GM12872 (cell line): ENCODE measurements around the gene UHRF2.

ENCODE experiments used
- TF ChIP-seq, protein P1 (sequence below): IDR thresholded peaks from 3 replicates; pipeline ENCODE4 v1.5.1; 2011; ENCODE audit warnings: low read depth, mild to moderate bottlenecking, low read length, moderate library complexity; ENCODE audit not compliant: insufficient read depth

Gene UHRF2, protein sequence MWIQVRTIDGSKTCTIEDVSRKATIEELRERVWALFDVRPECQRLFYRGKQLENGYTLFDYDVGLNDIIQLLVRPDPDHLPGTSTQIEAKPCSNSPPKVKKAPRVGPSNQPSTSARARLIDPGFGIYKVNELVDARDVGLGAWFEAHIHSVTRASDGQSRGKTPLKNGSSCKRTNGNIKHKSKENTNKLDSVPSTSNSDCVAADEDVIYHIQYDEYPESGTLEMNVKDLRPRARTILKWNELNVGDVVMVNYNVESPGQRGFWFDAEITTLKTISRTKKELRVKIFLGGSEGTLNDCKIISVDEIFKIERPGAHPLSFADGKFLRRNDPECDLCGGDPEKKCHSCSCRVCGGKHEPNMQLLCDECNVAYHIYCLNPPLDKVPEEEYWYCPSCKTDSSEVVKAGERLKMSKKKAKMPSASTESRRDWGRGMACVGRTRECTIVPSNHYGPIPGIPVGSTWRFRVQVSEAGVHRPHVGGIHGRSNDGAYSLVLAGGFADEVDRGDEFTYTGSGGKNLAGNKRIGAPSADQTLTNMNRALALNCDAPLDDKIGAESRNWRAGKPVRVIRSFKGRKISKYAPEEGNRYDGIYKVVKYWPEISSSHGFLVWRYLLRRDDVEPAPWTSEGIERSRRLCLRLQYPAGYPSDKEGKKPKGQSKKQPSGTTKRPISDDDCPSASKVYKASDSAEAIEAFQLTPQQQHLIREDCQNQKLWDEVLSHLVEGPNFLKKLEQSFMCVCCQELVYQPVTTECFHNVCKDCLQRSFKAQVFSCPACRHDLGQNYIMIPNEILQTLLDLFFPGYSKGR

DNA sequence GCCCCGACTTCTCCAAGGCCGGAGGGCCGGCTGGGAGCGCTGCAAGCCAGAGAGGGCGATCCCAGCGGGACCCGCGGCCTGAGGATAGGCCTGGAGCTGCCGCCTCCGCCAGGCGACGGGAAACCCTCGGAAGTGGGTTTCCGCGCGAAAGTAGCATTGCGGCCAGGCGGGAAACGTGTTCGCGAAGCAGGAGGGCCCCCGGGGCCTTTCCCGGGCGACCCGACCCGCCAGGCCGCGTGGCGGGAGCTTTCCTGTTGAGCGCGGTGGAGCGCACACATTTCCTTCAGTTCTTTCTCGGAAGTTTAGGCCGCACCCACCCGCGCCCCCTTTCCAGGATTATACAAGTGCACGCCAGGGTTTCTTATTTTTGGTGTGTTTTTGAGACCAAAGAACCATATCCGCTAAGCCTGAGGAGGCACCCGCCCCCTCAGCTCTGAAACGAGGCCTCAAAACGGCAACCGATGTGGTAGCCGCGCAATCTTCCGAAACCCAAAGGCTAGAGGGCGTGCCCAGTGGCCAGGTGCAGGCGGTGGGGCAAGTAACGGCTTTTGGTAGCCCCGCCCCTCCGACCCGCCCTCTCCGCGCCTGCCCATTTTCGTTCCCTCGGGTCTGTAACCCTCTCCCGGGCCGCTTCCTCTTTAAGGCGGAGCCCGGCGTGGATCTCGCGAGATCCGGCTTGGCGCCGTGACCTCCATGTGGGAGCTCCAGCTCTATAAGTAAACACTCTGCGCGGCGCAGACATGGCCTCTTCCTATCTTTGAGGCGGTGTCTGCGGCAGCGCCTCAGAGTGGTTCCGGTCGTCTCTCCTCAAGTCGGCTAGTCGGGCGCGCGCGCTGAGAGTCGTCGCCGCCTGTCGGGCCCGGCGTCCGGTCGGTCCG, at the start of gene UHRF2:
Gene UHRF2, plus strand, starts transcription at position 713 of the 878 bp plus-strand sequence. CDS start 292 bp downstream, outside the sequence.
- TF ChIP-seq, protein P1, sequence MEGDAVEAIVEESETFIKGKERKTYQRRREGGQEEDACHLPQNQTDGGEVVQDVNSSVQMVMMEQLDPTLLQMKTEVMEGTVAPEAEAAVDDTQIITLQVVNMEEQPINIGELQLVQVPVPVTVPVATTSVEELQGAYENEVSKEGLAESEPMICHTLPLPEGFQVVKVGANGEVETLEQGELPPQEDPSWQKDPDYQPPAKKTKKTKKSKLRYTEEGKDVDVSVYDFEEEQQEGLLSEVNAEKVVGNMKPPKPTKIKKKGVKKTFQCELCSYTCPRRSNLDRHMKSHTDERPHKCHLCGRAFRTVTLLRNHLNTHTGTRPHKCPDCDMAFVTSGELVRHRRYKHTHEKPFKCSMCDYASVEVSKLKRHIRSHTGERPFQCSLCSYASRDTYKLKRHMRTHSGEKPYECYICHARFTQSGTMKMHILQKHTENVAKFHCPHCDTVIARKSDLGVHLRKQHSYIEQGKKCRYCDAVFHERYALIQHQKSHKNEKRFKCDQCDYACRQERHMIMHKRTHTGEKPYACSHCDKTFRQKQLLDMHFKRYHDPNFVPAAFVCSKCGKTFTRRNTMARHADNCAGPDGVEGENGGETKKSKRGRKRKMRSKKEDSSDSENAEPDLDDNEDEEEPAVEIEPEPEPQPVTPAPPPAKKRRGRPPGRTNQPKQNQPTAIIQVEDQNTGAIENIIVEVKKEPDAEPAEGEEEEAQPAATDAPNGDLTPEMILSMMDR = no peak

DNA sequence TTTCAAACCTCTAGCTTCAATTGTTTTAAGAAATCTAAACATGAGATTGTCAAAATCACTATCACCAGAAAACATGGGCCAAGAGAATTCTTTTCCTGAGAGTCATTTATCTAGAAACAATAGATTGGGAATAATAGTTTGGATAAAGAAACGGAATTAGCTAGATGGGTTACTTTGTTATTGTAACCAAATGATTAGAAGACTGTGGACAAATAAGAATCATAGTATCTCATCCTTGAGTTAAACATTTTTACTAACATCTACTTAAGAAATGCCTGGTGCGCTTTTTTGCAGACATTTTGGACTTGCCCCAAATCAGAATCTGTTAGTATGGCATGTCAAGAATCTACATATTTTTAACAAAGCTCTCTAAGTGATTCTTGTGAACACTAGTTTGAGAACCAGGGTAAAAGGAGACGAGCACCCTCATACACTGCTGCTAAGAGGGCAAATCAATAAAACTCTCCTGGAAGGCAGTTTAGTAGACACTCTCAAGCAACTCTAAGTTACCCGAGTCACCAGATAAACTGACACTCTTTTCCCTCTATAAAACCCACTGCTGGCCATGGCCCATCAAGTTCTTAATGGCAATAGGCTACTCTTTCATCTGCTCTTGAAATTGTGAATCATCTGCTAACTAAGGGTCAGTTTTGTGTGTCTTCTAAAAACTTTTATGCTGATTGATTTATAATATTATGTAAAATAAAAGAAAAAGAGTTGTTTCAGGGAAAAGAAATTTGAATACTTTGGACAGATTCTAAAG, 45.7 kb upstream of the UHRF2 start:
- TF ChIP-seq, protein P1 = no peak

DNA sequence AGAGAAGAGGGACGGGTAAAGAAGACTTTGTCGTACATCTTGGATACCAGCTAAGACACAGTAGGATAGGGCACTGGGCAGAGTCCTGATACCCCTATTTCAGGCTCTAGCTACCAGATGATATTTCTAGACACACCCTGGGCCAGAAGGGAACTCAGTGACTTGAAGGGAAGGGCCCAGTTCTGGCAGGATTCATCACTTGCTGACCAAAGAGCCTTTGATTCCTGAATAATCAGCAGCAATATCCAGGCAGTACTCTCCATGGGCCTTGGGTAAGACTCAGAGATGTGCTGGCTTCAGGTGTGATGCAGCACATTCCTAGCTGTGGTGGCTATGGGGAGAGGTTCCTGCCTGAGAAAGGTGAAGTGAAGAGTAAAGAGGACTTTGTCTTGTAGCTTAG, 44.2 kb upstream of the UHRF2 start:
- TF ChIP-seq, protein P1 = no peak

DNA sequence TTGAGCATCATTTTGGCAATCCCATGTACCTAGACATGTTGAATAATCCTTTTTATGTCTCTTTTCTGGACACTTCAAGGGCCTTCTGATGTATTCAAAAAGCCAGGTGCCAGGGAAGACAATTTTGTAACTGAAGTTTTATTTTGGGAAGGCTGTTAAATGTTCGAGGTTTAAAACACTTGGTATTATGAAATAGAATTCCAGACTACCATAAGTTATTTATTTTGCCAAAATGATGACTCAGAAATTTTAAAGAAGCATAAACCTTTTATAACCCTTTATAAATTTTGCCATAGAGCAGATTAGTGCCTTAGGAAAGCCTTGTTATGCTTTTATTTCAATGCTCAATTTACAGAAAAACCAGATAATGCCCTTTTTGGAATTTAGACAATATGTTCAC, 30.3 kb upstream of the UHRF2 start:
- TF ChIP-seq, protein P1 = no peak

DNA sequence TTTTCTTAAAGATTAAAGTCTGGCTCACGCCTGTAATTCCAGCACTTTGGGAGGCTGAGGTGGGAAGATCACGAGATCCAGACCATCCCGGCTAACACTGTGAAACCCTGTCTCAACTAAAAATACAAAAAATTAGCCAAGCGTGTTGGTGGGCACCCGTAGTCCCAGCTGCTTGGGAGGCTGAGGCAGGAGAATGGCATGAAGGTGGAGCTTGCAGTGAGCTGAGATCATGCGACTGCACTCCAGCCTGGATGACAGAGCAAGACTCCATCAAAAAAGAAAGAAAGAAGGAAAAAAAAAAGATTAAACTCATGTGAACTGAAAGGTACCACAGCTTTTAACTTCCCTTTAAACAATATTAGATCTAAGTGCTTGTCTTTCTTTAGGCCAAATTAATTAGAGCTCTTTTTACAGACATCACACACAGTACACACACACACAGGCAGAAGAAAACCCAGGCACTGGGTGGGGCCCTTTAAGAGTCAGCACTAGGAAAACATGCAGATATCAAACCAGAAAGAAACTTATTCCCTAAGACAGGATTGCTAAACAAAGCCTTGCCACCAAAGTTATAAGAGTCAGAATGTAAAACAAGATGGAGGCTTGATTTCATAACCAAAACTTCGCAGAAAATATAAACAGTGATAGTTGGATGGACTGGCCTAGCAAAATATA, 29.3 kb upstream of the UHRF2 start:
- TF ChIP-seq, protein P1 = no peak

DNA sequence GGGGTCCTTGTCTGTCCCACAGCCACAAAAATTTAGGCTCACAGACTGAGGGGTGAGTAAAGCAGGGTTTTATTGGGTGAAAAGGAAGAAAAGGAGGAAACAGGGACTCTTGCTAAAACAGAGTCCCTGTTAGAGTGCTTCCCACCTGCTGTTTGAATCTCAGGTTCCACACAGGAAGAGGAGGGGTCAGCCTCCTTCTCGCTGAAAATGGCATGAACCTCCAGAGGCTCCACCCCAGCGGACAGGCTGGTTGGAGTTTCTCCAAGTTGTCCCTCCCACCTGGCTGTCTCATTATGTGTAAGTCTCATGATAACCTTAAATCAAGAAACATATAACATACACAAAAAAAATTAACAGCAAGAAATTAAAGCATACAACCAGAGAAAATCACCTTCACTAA, 28.3 kb upstream of the UHRF2 start:
- TF ChIP-seq, protein P1 = no peak
